ENCODE data around the gene SPATA32. TPM values are rescaled to one million over a fixed set of nuclear protein-coding genes. Genes with fewer than 3 reads are reported as not detected.

The SPATA32 gene
- polyA plus RNA-seq, 2 of the 4 experiments (the other 2 are of a cell fraction): 0.05 to 0.21 TPM

DNA sequence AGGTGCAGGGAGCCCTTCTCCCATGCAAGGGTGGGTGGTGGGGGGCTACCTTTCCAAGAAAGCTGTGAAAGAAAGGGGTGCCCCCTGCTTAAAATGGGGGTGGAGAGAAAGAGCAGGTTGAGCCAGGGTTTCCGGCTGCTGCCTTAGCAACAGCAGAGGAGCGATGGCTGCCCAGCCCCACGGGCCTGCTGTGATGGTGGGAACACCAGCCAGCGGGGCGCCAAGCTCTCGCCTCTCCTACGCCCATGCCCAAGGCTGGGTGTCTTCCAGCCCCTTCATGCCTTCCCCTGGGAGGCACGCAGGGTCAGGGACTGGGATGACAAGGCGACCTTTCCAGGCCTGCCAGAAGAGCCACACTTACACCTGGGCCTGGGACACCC lies 37.2 kb downstream of the SPATA32 start (continued):
- TF ChIP-seq, protein P1, sequence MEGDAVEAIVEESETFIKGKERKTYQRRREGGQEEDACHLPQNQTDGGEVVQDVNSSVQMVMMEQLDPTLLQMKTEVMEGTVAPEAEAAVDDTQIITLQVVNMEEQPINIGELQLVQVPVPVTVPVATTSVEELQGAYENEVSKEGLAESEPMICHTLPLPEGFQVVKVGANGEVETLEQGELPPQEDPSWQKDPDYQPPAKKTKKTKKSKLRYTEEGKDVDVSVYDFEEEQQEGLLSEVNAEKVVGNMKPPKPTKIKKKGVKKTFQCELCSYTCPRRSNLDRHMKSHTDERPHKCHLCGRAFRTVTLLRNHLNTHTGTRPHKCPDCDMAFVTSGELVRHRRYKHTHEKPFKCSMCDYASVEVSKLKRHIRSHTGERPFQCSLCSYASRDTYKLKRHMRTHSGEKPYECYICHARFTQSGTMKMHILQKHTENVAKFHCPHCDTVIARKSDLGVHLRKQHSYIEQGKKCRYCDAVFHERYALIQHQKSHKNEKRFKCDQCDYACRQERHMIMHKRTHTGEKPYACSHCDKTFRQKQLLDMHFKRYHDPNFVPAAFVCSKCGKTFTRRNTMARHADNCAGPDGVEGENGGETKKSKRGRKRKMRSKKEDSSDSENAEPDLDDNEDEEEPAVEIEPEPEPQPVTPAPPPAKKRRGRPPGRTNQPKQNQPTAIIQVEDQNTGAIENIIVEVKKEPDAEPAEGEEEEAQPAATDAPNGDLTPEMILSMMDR (IDR thresholded peaks at IDR 0.05): no peak
- TF ChIP-seq ZSCAN20 (CRISPR knock-in tag; IDR thresholded peaks at IDR 0.05): no peak
- no peak for TF ChIP-seq CHD2 (IDR thresholded peaks at IDR 0.05; ENCODE audit: low read length, partially characterized antibody)
- TF ChIP-seq NR3C1 (IDR thresholded peaks at IDR 0.05): no peak

DNA sequence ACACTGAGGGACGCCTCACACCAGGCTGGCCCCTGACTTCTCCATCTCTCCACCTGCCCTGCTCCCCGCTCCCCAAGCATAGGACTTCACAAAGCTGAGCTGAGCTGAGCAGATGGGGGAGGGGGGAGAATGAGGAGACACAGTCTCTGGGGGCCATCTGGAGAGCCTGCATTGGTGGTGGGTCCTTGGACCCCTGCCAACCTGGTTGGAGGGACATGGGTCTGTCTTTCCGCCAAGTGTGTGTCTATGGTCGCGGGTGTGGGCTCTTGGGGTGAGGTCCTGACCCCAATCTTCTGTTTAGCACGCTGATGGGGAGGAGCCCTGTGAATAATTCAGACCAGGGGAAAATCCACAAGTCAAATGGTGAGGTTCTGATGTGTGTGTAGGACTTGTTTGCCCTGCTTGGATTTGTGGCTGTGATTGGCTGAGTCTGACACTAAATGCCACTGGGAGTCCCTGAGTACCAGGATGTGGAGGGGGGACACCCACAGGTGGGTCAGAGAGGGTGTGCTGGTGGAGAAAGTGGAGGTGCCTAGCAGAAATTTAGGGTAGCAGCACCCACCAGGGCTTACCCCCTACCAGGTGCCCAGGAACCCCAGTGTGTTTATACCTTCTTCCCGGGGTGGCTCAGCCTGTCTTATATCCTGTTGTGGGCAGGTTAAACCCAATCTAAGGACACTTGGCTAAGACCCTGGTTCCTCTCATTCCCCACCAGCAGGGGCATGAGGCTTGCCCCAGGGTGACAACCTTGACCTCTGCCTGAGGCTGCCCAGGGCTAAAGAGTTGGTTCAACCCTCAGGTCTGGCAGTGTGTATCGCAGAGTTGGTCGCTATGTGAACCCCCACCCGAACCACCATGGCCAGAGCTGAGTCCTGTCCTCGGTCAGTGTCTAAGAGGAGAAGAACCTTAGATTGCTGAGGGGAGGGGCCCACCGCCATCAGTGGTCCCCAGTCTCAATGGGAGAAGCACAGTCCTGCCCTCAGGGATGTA lies 38.1 kb downstream of the SPATA32 start:
- Histone ChIP-seq H3K27ac (peak overlapping the region; percentile 97), H3K4me3 (peak overlapping the region; percentile 97; the same call in 1 of the 3 replicates), H3K4me1 (peaks cover 84% of the 10 kb centered on the region), H3K4me2 (peak overlapping the region; percentile 92), H3K9me3 (no peaks in the 10 kb centered on the region)
- TF ChIP-seq MAZ (IDR thresholded peaks at IDR 0.05; ENCODE audit: borderline replicate concordance, low read depth, low read length) (no peak), FOSB (CRISPR knock-in tag; IDR thresholded peaks at IDR 0.05) (no peak), EHF (CRISPR knock-in tag; IDR thresholded peaks at IDR 0.05) (no peak), JUNB (IDR thresholded peaks at IDR 0.05) (no peak), CBX2 (IDR thresholded peaks at IDR 0.05; ENCODE audit: borderline replicate concordance, low read depth) (no peak), PHF8 (IDR thresholded peaks at IDR 0.05; ENCODE audit: borderline replicate concordance, low read depth) (no peak), ZFP36 (IDR thresholded peaks at IDR 0.05; ENCODE audit: borderline replicate concordance, partially characterized antibody) (no peak)
- TF ChIP-seq, protein P2, sequence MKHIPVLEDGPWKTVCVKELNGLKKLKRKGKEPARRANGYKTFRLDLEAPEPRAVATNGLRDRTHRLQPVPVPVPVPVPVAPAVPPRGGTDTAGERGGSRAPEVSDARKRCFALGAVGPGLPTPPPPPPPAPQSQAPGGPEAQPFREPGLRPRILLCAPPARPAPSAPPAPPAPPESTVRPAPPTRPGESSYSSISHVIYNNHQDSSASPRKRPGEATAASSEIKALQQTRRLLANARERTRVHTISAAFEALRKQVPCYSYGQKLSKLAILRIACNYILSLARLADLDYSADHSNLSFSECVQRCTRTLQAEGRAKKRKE (CRISPR knock-in tag; IDR thresholded peaks at IDR 0.05; ENCODE audit: low read depth): no peak
- 85% methylated on average over 12 of the region's 12 CpGs for WGBS (ENCODE audit: missing lambda C conversion rate)
- CTCF ChIA-PET: interaction anchor here (0.9 to 52.3 kb wide), 10 partner anchors 20 to 204 kb away, joined by 3 to 2147 read pairs (median 153); partner anchors contain the start of genes ACBD4, HEXIM1 and HEXIM2
- DNase-seq (ENCODE audit: low read depth in 1 of 2, low spot score in 1 of 2): no peak
- no peak for FAIRE-seq
- ATAC-seq: no peak
- POLR2A ChIA-PET: interaction anchor here (0.8 kb wide), 1 partner anchor 88 kb away, joined by 4 read pairs; the partner anchor contains the start of gene ACBD4

GRCh38 chr17:45222996-45223538 lies 38.8 kb downstream of the SPATA32 start:
- peak overlapping the region; percentile 97 for H3K4me3 ChIP-seq

More at GRCh38 chr17:45222996-45223538, 38.8 kb downstream of the SPATA32 start:
- Histone ChIP-seq H3K9me3 (no peaks in the 10 kb centered on the region), H3K4me2 (peak overlapping the region; percentile 92), H3K27ac (peak overlapping the region; percentile 97), H3K4me1 (peaks cover 77% of the 10 kb centered on the region)
- ChIA-PET CTCF (interaction anchor here (1.0 to 52.3 kb wide), 8 partner anchors 20 to 204 kb away, joined by 3 to 2147 read pairs (median 202); partner anchors contain the start of genes ACBD4, HEXIM1 and HEXIM2), POLR2A (interaction anchor here (0.8 to 2.2 kb wide), 2 partner anchors 74 to 88 kb away, joined by 4 to 15 read pairs; partner anchors contain the start of genes ACBD4 and HEXIM1)
- 64% methylated on average over 8 of the region's 8 CpGs for WGBS (ENCODE audit: missing lambda C conversion rate)
- FAIRE-seq (no peak), ATAC-seq (peak in 1 of 2 experiments; percentile 2; a peak in 3 of 6 replicates), DNase-seq (ENCODE audit: low read depth in 1 of 2, low spot score in 1 of 2) (no peak)
- no peak for TF ChIP-seq SMC3 (IDR thresholded peaks at IDR 0.05)
- TF ChIP-seq HOXB13 (CRISPR knock-in tag; IDR thresholded peaks at IDR 0.05; ENCODE audit: low read depth): 0 out of 2 replicates have a peak, but pooled peaks have one; percentile 12
